SK-N-MC (cell line): ENCODE results near the gene STBD1.

Experiments used
- EZH2 ChIP-seq: fragments of 200-600 bp; sonication (generic); IDR thresholded peaks from one replicate; pipeline ENCODE4 v1.6.1; 2017; ENCODE audit warnings: antibody characterized with exemption
- POLR2AphosphoS5 ChIP-seq: IDR thresholded peaks from 2 replicates; pipeline ENCODE4 v1.6.1; 2012; ENCODE audit warnings: mild to moderate bottlenecking, low read depth, low read length, borderline replicate concordance

DNA sequence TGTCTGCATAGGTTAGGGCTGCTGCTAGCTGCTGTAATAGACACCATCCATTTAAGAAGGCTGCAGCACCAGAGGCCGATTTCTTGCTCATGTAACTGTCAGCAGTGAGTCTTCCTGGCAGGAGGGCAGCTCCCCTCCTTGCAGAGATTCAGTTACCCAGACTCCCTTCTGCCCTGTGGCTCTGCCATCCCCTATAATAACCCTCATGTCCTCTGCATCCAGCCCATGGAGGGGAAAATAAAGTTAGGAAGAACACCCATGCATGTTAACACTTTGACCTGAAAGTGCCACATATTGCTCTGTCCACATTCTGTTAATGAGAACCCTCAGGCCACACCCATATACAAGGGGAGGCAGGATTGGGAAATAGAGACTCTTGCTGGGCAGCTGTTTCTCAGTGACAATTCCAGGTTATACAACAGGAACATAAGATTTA is 5.4 kb downstream of the STBD1 start:
- TF ChIP-seq EZH2 (no peak), POLR2AphosphoS5 (no peak)
